ENCODE results near the gene BATF. TPM values are rescaled to one million over a fixed set of nuclear protein-coding genes. Genes with fewer than 3 reads are reported as not detected.

Gene BATF
- total RNA-seq, 1 experiment from 2014 or later, result 0.69 TPM

- CTCF ChIA-PET, result no interaction called here
These were observed 7.3 kb upstream of the BATF start for GRCh38 chr14:75514673-75515628.

More at GRCh38 chr14:75514673-75515628, 7.3 kb upstream of the BATF start:
- H3K4me1 ChIP-seq (ENCODE audit: control insufficient read depth in 1 of 2, insufficient read depth in 2 of 2, low read length in 2 of 2), result no peaks in the 10 kb centered on the region
- intact Hi-C loops (cut with micrococcal nuclease), result no loop called here
- H3K36me3 ChIP-seq (ENCODE audit: control insufficient read depth in 1 of 2, insufficient read depth in 2 of 2, low read length in 2 of 2), result no peaks in the 10 kb centered on the region
- no peaks in the 10 kb centered on the region for H3K27me3 ChIP-seq (ENCODE audit: insufficient read depth, low read length)
- H3K9me2 ChIP-seq (ENCODE audit: insufficient read depth), result no peaks in the 10 kb centered on the region
- no peak overlapping the region for H2AFZ ChIP-seq (ENCODE audit: low read depth, low read length, poor library complexity, severe bottlenecking)
- no peak overlapping the region for H3K4me3 ChIP-seq (replicated peaks in 1 of 2; ENCODE audit: low read depth in 1 of 2, low read length in 2 of 2)
- H3K4me2 ChIP-seq (ENCODE audit: low read length), result no peak overlapping the region
- H3K27ac ChIP-seq (ENCODE audit: low read depth, low read length), result no peak overlapping the region
- H3K79me2 ChIP-seq (ENCODE audit: insufficient read depth, low read length), result no peaks in the 10 kb centered on the region
- H3K9ac ChIP-seq (ENCODE audit: low read length), result no peak overlapping the region
- POLR2A ChIA-PET, result no interaction called here
- DNase-seq (ENCODE audit: low read depth, low spot score), result no peak
- peaks cover 0 to 8% of the 10 kb centered on the region in 2 experiments; a peak in 2 of 4 replicates for H3K9me3 ChIP-seq (ENCODE audit: control insufficient read depth in 1 of 2, insufficient read depth in 1 of 2, low read depth in 1 of 2, low read length in 2 of 2)
- no peaks in the 10 kb centered on the region for H4K20me1 ChIP-seq (ENCODE audit: insufficient read depth)
- ATAC-seq, result no peak
- no TSS peak for BruUV-seq (replicated peaks)
- RAD21 ChIA-PET (ENCODE audit: low non-redundant PET in 1 of 2, low total read pairs in 2 of 2, uncharacterized antibody in 2 of 2, unreplicated experiment in 2 of 2), result no interaction called here
- no peak for TF ChIP-seq MAX (IDR thresholded peaks at IDR 0.05)
- no peak for TF ChIP-seq EZH2 (IDR thresholded peaks at IDR 0.05)
- TF ChIP-seq YY1 (IDR thresholded peaks at IDR 0.05; ENCODE audit: extremely low read depth, insufficient replicate concordance, low read depth, low read length), result no peak
- no peak for TF ChIP-seq FOSL1 (IDR thresholded peaks at IDR 0.05; ENCODE audit: low read depth)
- no peak for TF ChIP-seq ZNF274 (IDR thresholded peaks at IDR 0.05; ENCODE audit: low read depth, low read length)
- TF ChIP-seq POLR2A (IDR thresholded peaks at IDR 0.05; ENCODE audit: borderline replicate concordance, extremely low read depth, insufficient read depth, insufficient read length), result no peak
- no peak for TF ChIP-seq EGR1 (IDR thresholded peaks at IDR 0.05; ENCODE audit: low read depth)
- no peak for TF ChIP-seq CBX3 (IDR thresholded peaks at IDR 0.05; ENCODE audit: low read depth)
- no peak for TF ChIP-seq SP1 (IDR thresholded peaks at IDR 0.05; ENCODE audit: low read depth)
- TF ChIP-seq SIN3A (IDR thresholded peaks at IDR 0.05; ENCODE audit: low read depth), result no peak
- no peak for TF ChIP-seq CTCF (IDR thresholded peaks at IDR 0.05 in 2 of 3, conservative IDR thresholded peaks at IDR 0.05 in 1 of 3; ENCODE audit: borderline replicate concordance in 1 of 3, insufficient read depth in 1 of 3, low read depth in 2 of 3, low read length in 2 of 3)
- no peak for TF ChIP-seq POLR2AphosphoS5 (IDR thresholded peaks at IDR 0.05; ENCODE audit: low read depth, low read length)
- no peak for TF ChIP-seq SRF (IDR thresholded peaks at IDR 0.05; ENCODE audit: low read depth)
- TF ChIP-seq EZH2phosphoT487 (IDR thresholded peaks at IDR 0.05; ENCODE audit: borderline replicate concordance), result no peak
- no peak for TF ChIP-seq ZFX (IDR thresholded peaks at IDR 0.05)
- TF ChIP-seq ELF1 (IDR thresholded peaks at IDR 0.05; ENCODE audit: borderline replicate concordance, low read depth), result no peak
- TF ChIP-seq ATF3 (IDR thresholded peaks at IDR 0.05), result no peak
- no peak for TF ChIP-seq RAD21 (IDR thresholded peaks at IDR 0.05; ENCODE audit: low read depth)
- no peak for TF ChIP-seq CEBPB (IDR thresholded peaks at IDR 0.05; ENCODE audit: low read depth)
